ENCODE results near the gene KCTD10.
A peak's percentile ranks its signal among the peaks of the same experiment; 100 is the strongest.
"Not testable (repeated sequence)": the region's sequence is repeated elsewhere in the genome, so short reads cannot be mapped to it uniquely, and the experiment has no call there.

Gene KCTD10

GRCh38 chr12:109473526-109474270 is 3.4 kb downstream of the KCTD10 start:
- DNase-seq (ENCODE audit: low read depth), result not testable (repeated sequence)

DNA sequence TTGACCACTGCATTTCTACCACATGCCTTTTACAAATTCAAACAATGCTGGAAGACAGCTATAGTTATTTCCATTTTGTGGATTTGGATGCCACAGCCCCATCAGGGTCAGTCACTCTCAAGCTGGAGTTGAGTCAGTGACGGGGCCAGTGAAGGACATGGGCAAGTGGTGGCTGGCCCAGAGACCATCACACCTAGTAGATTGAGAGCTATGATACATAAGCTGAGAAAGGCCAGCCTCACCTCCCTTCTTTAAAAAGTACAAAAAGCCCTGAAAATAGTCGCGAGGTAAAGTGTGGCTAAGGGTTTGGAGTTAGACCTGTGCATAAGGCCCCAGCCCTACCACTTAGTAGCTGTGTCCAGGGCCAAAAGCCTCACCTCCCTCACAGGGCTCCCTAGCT is 4.1 kb downstream of the KCTD10 start:
- DNase-seq (ENCODE audit: low read depth), result no peak

DNA sequence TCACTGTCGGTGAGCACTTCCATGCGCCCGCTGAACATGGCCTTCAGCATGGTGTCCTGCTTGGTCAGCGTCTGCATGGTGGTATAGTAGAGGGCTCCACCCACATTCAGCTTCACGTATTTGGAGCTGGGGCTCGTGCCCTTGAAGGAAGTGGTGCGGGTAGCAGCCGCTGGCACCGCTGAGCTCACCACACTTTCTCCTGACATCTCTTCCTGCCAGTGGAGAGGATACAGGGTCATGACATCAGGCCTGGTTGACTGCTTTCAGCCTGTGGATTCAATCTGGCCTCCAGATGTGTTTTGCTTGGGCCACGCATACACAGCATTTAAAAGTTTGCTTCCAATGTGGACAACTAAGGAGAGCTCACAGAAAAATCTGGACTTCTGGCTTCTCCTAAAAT is 7.6 kb downstream of the KCTD10 start:
- peak; percentile 79 for DNase-seq (ENCODE audit: low read depth)

DNA sequence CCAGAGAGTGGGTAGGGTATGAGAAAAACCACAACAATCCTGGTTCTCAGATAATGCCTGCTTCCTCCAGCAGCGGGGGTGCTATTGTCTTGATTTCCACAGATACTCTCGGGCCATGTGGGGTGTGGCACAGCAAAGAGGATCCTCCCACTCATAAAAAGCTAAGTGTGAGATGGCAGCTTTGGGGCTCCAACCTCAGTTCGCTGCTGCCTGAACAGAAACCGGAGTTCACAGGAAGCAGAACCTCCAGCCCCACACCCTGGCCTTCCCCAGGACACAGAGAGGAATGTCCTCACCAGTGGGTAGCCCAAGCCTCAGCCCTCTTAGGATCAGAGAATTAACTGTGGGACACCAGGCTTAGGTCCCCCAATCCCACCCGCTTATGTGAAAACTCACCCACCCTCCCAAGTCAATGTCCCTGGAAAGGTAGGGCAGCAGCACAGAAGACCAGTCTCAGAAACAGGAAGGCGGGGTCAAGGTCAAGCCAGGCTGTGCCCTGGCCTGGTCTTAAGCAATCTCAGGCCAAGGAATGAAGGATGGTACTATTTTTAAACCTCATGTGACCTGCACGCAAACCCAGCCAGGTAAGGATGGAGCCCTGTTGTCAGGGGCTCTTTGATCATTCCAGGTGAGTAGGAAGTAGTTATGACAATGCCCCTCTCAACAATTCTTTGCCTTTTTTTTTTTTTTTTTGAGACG is 9.0 kb downstream of the KCTD10 start:
- no peak for DNase-seq (ENCODE audit: low read depth)

- no peak for DNase-seq (ENCODE audit: low read depth)
Observed at GRCh38 chr12:109466821-109467220, 10.3 kb downstream of the KCTD10 start.

- DNase-seq (ENCODE audit: low read depth), result no peak
Observed at GRCh38 chr12:109466305-109466704, 10.8 kb downstream of the KCTD10 start.

GRCh38 chr12:109464642-109465351 is 12.3 kb downstream of the KCTD10 start:
- DNase-seq (ENCODE audit: low read depth), result no peak

- DNase-seq (ENCODE audit: low read depth), result no peak
Observed at GRCh38 chr12:109463756-109464155, 13.3 kb downstream of the KCTD10 start.

- DNase-seq (ENCODE audit: low read depth), result peak; percentile 97
Observed at GRCh38 chr12:109462868-109463692, 14.0 kb downstream of the KCTD10 start.

GRCh38 chr12:109461846-109462756 is 15.0 kb downstream of the KCTD10 start:
- DNase-seq (ENCODE audit: low read depth), result peak; percentile 98

GRCh38 chr12:109461049-109461845 is 15.9 kb downstream of the KCTD10 start:
- DNase-seq (ENCODE audit: low read depth), result no peak

GRCh38 chr12:109460538-109460937 is 16.6 kb downstream of the KCTD10 start:
- DNase-seq (ENCODE audit: low read depth), result no peak

DNA sequence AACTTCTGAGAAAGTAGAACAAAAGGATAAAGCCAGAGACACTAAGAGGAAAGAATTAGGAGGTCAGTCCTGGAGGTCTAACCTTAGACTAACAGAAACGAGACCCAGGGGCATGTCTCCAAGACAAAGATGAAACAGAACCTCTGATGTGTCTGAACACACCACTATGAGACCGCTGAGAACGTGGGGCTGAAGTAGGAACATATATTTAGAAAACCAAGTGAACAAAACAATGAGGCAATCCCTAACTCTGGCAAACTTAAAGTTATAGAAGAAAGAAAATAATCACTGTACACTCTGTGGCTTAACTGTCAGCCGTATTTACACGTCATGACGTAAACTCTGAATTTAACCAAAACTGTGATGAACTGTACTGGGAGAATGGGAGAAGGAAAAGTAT is 17.9 kb downstream of the KCTD10 start:
- DNase-seq (ENCODE audit: low read depth), result no peak

DNA sequence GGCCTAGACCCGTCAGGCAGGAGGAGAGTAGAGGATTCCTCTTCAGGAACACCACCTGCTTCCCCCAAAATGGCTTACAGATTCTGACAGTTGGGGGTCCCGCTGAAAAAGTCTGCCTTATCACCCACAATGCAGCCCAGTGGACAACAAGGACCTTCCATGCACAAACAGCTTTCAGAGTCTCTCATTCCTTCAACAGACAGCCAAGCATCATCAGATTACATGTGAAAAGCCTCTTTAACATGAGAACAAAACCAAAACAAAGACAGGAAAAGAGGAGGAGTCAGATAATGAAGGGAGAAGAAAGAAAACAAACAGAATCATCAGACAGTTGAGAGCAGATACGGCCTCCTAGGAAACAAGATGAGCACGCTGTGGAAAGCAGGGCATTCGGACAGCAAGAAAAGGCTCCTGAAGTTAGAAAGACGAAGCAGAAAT is 18.3 kb downstream of the KCTD10 start:
- DNase-seq (ENCODE audit: low read depth), result no peak

GRCh38 chr12:109458086-109458485 is 19.0 kb downstream of the KCTD10 start:
- no peak for DNase-seq (ENCODE audit: low read depth)

DNA sequence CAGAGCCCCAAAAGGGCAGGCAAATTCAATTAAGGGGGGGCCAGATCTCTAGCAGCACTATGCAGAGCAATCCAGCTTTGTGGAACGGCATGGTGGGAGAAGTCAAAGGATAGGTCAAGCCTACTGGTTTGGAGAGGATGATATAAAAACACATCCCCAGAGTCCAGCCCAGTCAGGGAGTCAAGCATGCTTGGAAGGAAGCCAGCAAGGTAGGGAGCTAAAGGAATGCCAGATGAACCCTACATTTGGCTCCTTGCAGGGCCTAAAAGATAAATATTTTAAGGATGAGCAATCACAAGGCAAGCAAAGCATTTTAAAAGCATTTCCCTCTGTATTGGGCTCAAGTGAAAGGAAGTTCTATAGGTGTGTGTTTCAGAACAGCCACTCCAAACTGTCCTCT is 21.4 kb downstream of the KCTD10 start:
- DNase-seq (ENCODE audit: low read depth), result no peak

GRCh38 chr12:109452489-109452888 is 24.6 kb downstream of the KCTD10 start:
- DNase-seq (ENCODE audit: low read depth), result no peak

- DNase-seq (ENCODE audit: low read depth), result no peak
Observed at GRCh38 chr12:109451400-109451799, 25.7 kb downstream of the KCTD10 start.

DNA sequence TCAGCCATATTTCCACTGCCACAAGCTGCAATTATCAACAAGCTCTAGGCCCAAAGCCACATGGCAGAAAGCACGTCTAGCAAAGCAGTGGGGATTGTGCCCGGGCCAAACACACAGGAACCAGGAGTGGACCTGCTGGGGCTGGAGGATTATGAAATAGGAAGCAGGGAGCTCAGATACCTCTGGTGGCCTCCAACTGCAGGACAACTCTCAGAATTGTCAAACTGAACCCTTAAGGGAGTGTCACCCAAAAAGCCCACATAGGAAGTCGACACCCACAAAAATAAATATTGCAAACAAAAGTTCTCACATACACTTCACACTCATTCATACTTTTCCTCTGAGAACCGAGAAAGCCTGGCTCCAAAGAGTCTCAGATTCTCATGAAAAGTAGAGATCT is 26.1 kb downstream of the KCTD10 start:
- no peak for DNase-seq (ENCODE audit: low read depth)
